A673 (cell line): ENCODE data around the gene SIK3. TPM values are rescaled to one million over a fixed set of nuclear protein-coding genes. Genes with fewer than 3 reads are reported as not detected.

Source experiments
- BruUV-seq: library from RNA; stranded (reverse); fragments of 400-500 nt; replicated peaks from 2 replicates; lab custom pipeline; 2021; lab: Mats Ljungman, UMichigan
- CTCF ChIA-PET: fragments of 300-600 bp; sonication (Branson Sonifier 250); formaldehyde crosslinking; loops from one replicate; lab custom pipeline; 2022; ENCODE audit warnings: antibody characterized with exemption; lab: Charles Lee
- POLR2A ChIA-PET: fragments of 300-600 bp; sonication (Branson Sonifier 250); formaldehyde crosslinking; loops from one replicate; lab custom pipeline; 2022; ENCODE audit warnings: antibody characterized with exemption; ENCODE audit not compliant: low non-redundant PET; lab: Charles Lee
- DNase-seq: peaks from one replicate; pipeline ENCODE4 v3.0.0-alpha.2; 2015; ENCODE audit warnings: low spot score
- H3K27ac ChIP-seq: fragments of 200-600 bp; sonication (generic); 2 replicates; pipeline ENCODE4 v1.5.1; 2016; ENCODE audit warnings: mixed run types, low read depth, mild to moderate bottlenecking, mixed read lengths, antibody characterized with exemption, low read length; ENCODE audit not compliant: poor library complexity, severe bottlenecking
- H3K27me3 ChIP-seq: fragments of 200-600 bp; sonication (generic); replicated peaks from 2 replicates; pipeline ENCODE4 v1.6.1; 2017; ENCODE audit warnings: mixed run types, low read depth, mild to moderate bottlenecking, mixed read lengths, antibody characterized with exemption, low read length; ENCODE audit not compliant: insufficient read depth, poor library complexity
- H3K36me3 ChIP-seq: fragments of 200-600 bp; sonication (generic); 2 replicates; pipeline ENCODE4 v1.6.1; 2016; ENCODE audit warnings: mixed run types, mild to moderate bottlenecking, mixed read lengths, antibody characterized with exemption, low read length; ENCODE audit not compliant: insufficient read depth, poor library complexity, severe bottlenecking
- H3K4me1 ChIP-seq: fragments of 200-600 bp; sonication (generic); 2 replicates; pipeline ENCODE4 v1.6.1; 2017; ENCODE audit warnings: mixed run types, mild to moderate bottlenecking, mixed read lengths, antibody characterized with exemption, low read length; ENCODE audit not compliant: insufficient read depth, poor library complexity, severe bottlenecking
- H3K4me3 ChIP-seq: fragments of 200-600 bp; sonication (generic); 2 replicates; pipeline ENCODE4 v1.5.1; 2016; ENCODE audit warnings: low read depth, mixed run types, mild to moderate bottlenecking, mixed read lengths, low read length; ENCODE audit not compliant: poor library complexity, severe bottlenecking
- H3K9me3 ChIP-seq: fragments of 200-600 bp; sonication (generic); 2 replicates; pipeline ENCODE4 v1.6.1; 2016; ENCODE audit warnings: mixed run types, low read depth, mild to moderate bottlenecking, mixed read lengths, antibody characterized with exemption, low read length; ENCODE audit not compliant: poor library complexity, severe bottlenecking
- EZH2 ChIP-seq: fragments of 200-600 bp; sonication (generic); IDR thresholded peaks from 2 replicates; pipeline ENCODE4 v1.6.1; 2017; ENCODE audit warnings: borderline replicate concordance, low read depth, mild to moderate bottlenecking, mixed read lengths, antibody characterized with exemption, low read length; ENCODE audit not compliant: poor library complexity, severe bottlenecking
- intact Hi-C: fragments of 100-400 bp; cut with micrococcal nuclease; formaldehyde crosslinking; loops from one replicate; pipeline ENCODE4 v1.10.0; 2022; ENCODE audit not compliant: unreplicated experiment
- total RNA-seq: library from RNA; stranded (reverse); gene quantifications from 2 replicates; pipeline ENCODE4 v1.2.3, GENCODE V29; 2021
- TF ChIP-seq, protein P1 (sequence below): fragments of 300-800, 200-600 bp; sonication (generic); conservative IDR thresholded peaks from 2 replicates; pipeline ENCODE4 v1.5.1; 2017; ENCODE audit warnings: low read depth, mild to moderate bottlenecking, antibody characterized with exemption, low read length, moderate library complexity, mixed read lengths

Gene SIK3
- total RNA-seq, 1 experiment from 2014 or later = 81.7 TPM

- Histone ChIP-seq H3K27ac (no peak overlapping the region), H3K9me3 (no peaks in the 10 kb centered on the region), H3K36me3 (no peaks in the 10 kb centered on the region), H3K4me1 (peaks cover 11% of the 10 kb centered on the region), H3K27me3 (no peaks in the 10 kb centered on the region), H3K4me3 (no peak overlapping the region)
- CTCF ChIA-PET = interaction anchor here (0.7 kb wide), 1 partner anchor 192 kb away, joined by 3 read pairs; no protein-coding TSS in a partner anchor
- BruUV-seq = no TSS peak
- TF ChIP-seq, protein P1, sequence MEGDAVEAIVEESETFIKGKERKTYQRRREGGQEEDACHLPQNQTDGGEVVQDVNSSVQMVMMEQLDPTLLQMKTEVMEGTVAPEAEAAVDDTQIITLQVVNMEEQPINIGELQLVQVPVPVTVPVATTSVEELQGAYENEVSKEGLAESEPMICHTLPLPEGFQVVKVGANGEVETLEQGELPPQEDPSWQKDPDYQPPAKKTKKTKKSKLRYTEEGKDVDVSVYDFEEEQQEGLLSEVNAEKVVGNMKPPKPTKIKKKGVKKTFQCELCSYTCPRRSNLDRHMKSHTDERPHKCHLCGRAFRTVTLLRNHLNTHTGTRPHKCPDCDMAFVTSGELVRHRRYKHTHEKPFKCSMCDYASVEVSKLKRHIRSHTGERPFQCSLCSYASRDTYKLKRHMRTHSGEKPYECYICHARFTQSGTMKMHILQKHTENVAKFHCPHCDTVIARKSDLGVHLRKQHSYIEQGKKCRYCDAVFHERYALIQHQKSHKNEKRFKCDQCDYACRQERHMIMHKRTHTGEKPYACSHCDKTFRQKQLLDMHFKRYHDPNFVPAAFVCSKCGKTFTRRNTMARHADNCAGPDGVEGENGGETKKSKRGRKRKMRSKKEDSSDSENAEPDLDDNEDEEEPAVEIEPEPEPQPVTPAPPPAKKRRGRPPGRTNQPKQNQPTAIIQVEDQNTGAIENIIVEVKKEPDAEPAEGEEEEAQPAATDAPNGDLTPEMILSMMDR = no peak
- TF ChIP-seq EZH2 = no peak
- DNase-seq = no peak
- POLR2A ChIA-PET = no interaction called here
- intact Hi-C loops = no loop called here
Measured at GRCh38 chr11:116913000-116913399, 185.2 kb downstream of the SIK3 start.

GRCh38 chr11:116911976-116912734 is 186.1 kb downstream of the SIK3 start:
- Histone ChIP-seq H3K4me3 (no peak overlapping the region), H3K4me1 (peaks cover 11% of the 10 kb centered on the region), H3K36me3 (no peaks in the 10 kb centered on the region), H3K9me3 (no peaks in the 10 kb centered on the region), H3K27ac (no peak overlapping the region), H3K27me3 (no peaks in the 10 kb centered on the region)
- no peak for DNase-seq
- BruUV-seq = no TSS peak
- POLR2A ChIA-PET = interaction anchor here (0.6 kb wide), 1 partner anchor 15 kb away, joined by 7 read pairs; no protein-coding TSS in a partner anchor
- intact Hi-C loops = no loop called here
- TF ChIP-seq, protein P1 = no peak
- TF ChIP-seq EZH2 = no peak
- CTCF ChIA-PET = no interaction called here

DNA sequence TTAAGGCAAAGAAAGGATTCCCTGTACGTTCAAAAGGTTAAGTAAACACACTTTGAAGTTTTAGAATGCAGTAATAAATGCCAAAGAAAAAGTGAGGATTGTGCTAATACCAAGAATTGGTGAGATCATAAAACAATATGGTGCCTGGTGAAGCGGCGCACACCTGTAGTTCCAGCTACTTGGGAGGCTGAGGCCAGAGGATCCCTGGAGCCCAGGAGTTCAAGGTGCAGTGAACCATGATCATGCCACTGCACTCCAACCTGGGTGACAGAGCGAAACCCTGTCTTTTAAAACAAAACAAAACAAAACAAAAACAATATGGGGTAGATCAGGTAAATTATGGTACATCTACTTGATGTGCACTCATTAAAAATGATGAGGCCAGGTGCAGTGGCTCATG is 187.4 kb downstream of the SIK3 start:
- Histone ChIP-seq H3K36me3 (no peaks in the 10 kb centered on the region), H3K27me3 (no peaks in the 10 kb centered on the region), H3K4me3 (no peak overlapping the region), H3K9me3 (no peaks in the 10 kb centered on the region), H3K4me1 (peaks cover 11% of the 10 kb centered on the region), H3K27ac (no peak overlapping the region)
- intact Hi-C loops = no loop called here
- ChIA-PET POLR2A (no interaction called here), CTCF (no interaction called here)
- TF ChIP-seq, protein P1 = no peak
- TF ChIP-seq EZH2 = no peak
- no peak for DNase-seq
- no TSS peak for BruUV-seq
